B cell (primary cell): ENCODE measurements around the gene CYP2A6.

Experiments used
- EZH2 ChIP-seq: IDR thresholded peaks from 2 replicates; pipeline ENCODE4 v1.6.1; 2012; ENCODE audit warnings: borderline replicate concordance, low read depth, mild to moderate bottlenecking, moderate library complexity, low read length; ENCODE audit not compliant: insufficient read depth, poor library complexity, severe bottlenecking
- TF ChIP-seq, protein P1 (sequence below): fragments of 200-600 bp; IDR thresholded peaks from one replicate; pipeline ENCODE4 v1.8.0; 2022; ENCODE audit warnings: antibody characterized with exemption, mild to moderate bottlenecking

DNA sequence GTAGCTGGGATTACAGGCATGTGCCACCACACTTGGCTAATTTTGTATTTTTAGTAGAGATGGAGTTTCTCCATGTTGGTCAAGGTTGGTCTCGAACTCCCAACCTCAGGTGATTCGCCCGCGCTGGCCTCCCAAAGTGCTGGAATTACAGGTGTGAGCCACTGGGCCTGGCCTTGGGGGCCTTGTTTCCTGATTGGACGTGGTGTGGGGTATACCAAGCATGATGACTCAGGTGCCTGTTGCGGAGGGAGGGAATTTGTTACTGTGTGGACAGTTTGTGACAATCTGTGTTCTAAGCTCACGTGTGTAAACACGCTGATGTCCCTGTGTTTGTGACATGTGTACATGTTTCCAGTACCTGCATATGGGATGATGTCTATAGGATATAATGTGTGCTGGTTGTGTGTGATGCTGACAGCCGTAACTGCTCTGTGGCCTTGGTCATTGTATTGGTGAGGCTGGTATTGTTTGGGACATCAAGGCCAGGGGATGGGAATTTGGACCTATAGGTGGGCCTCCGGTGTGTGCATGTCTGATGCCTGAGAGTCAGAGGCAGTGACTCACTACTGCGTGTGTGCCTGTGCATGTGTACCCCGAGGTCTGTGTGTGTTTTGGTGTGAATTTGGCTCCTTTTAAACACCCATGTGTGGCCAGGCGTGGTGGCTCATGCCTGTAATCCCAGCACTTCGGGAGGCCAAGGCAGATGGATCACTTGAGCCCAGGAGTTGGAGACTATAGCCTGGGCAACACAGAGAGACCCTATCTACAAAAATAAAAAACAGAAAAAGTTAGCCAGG is 52.9 kb downstream of the CYP2A6 start:
- TF ChIP-seq, protein P1, sequence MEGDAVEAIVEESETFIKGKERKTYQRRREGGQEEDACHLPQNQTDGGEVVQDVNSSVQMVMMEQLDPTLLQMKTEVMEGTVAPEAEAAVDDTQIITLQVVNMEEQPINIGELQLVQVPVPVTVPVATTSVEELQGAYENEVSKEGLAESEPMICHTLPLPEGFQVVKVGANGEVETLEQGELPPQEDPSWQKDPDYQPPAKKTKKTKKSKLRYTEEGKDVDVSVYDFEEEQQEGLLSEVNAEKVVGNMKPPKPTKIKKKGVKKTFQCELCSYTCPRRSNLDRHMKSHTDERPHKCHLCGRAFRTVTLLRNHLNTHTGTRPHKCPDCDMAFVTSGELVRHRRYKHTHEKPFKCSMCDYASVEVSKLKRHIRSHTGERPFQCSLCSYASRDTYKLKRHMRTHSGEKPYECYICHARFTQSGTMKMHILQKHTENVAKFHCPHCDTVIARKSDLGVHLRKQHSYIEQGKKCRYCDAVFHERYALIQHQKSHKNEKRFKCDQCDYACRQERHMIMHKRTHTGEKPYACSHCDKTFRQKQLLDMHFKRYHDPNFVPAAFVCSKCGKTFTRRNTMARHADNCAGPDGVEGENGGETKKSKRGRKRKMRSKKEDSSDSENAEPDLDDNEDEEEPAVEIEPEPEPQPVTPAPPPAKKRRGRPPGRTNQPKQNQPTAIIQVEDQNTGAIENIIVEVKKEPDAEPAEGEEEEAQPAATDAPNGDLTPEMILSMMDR, result no peak
- TF ChIP-seq EZH2, result no peak
